NCI-H748 (cell line): ENCODE data around the gene CYP2A6.
A peak's percentile ranks its signal among the peaks of the same experiment; 100 is the strongest.

Source experiments
- DNase-seq: peaks from one replicate; lab custom pipeline; 2025; ENCODE audit not compliant: unreplicated experiment; lab: John Stamatoyannopoulos, UW

The CYP2A6 gene

GRCh38 chr19:40803857-40804782 lies 46.1 kb downstream of the CYP2A6 start:
- DNase-seq = no peak

GRCh38 chr19:40803170-40803856 lies 46.9 kb downstream of the CYP2A6 start:
- no peak for DNase-seq

GRCh38 chr19:40802300-40803169 lies 47.7 kb downstream of the CYP2A6 start:
- DNase-seq = no peak

GRCh38 chr19:40801426-40802299 lies 48.6 kb downstream of the CYP2A6 start:
- DNase-seq = no peak

GRCh38 chr19:40800997-40801377 lies 49.3 kb downstream of the CYP2A6 start:
- DNase-seq = no peak

- DNase-seq = no peak
These were observed 49.8 kb downstream of the CYP2A6 start for GRCh38 chr19:40800339-40800996.

- DNase-seq = no peak
These were observed 50.5 kb downstream of the CYP2A6 start for GRCh38 chr19:40799558-40800338.

GRCh38 chr19:40798683-40799557 lies 51.3 kb downstream of the CYP2A6 start, which contains the start of gene EGLN2:
TSS of gene EGLN2 (plus strand) at chr19:40799191. CDS start at chr19:40800573, 1,382 bp downstream.
- peak; percentile 100 for DNase-seq

GRCh38 chr19:40797963-40798682 lies 52.1 kb downstream of the CYP2A6 start:
- DNase-seq = peak; percentile 88

- no peak for DNase-seq
These were observed 52.9 kb downstream of the CYP2A6 start for GRCh38 chr19:40797166-40797962.
